GM21576 (cell line): ENCODE measurements around the gene MED27.

ENCODE experiments used
- ATAC-seq: cut with Tn5 transposase; IDR thresholded peaks from one replicate; pipeline ENCODE4 v1.9.1; 2021; ENCODE audit warnings: mild to moderate bottlenecking, moderate library complexity; ENCODE audit not compliant: unreplicated experiment

Gene MED27

DNA sequence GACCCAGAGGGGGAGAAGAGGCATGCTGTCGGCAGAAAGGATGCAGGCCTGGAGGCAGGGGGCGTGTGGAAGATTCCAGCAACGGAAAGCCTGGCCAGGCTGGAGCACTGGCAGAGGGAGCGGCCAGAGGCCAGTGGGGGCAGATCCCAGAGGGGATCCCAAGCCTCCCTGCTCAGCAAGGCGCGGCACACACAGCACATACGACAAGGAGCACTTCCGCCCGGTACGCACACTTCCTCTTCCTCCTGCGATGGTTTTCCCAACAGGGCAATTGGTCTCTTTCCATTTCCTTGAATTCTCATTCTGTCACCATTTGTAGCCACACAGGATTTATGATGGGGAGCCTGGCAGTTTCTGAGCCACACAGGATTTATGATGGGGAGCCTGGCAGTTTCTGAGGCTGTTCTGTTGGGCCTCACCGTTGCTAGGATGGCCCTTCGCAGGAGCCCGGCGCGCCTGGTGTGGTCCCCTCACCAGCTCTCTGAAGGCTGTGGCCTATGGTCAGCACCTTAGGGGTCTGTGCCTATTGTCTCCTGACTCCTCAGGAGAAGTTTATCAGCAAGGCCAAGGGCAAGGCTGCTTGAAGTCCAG, 216.3 kb downstream of the MED27 start:
- ATAC-seq, result no peak

DNA sequence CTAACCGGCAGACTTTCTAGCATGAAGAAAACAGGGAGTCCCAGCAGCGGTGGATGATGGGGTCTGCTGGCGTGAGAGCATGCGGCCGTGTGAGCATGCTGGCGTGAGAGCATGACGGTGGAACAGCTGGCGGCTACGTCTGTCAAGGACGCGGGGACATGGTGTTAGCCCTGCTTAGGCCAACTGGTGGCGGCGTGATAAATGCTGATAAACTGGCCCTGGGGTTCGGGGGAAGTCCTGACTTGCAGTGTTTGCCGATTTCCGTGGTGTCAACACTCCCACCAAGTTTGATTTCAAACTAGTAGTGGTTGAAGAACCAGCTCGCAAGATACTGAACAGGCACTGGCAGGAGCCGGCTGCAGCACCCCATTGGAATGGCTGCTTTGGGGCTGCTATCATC, 217.4 kb downstream of the MED27 start:
- ATAC-seq, result no peak

DNA sequence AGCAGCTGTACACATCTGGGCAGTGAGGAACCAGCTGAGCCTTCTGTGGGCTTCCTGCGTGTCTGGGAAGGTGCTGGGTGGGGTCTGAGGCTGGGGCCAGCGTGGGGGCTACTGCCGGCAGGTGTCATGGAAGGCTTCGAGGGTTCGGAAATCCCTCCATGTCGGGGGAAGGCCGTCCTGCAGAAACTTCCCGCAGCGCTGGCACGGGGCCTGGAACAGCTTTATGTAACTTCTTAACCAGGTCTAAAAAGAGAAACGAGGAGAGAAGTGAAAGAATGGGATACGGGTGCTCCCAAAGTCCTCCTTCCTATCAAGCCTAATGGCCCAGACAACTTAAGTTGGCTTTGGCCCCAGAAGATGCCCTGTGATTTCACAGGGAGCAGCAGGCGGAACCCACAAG, 219.2 kb downstream of the MED27 start:
- no peak for ATAC-seq

DNA sequence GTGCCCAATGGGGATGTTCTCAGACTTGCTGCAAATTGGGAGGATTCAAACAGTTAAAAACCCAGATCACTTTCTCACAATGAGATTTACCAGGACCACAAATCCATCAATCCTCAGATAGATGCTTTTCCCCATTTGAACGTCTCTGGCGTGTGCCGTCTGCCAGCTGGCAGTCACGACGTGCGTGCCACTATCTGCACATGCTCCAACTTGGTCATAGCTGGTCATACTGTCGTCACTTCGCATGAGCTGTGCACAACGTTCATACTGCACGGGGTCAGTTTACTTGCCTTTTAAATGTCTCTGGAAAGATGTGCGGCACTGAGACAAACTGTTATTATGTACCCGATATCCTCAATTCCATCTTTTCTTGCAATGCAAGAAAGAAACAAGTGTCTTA, 221.5 kb downstream of the MED27 start:
- ATAC-seq, result no peak

DNA sequence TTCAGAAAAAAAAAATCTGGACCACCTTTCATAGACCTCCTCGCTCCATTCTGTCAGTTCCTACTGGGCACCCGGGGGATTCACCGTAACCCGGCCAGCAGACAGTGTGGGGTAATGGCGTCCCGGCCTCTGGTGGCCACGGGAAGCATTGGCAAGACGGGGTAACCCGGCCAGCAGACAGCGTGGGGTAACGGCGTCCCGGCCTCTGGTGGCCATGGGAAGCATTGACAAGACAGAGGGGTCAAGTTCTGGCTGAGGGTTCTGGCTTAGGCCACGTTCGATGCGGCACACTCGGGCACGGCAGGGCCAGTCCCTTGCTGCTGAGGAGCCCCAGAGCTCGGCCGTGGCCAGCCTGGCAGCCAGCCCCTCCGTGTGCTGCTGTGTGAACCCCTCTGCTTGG, 223.6 kb downstream of the MED27 start:
- ATAC-seq, result no peak

DNA sequence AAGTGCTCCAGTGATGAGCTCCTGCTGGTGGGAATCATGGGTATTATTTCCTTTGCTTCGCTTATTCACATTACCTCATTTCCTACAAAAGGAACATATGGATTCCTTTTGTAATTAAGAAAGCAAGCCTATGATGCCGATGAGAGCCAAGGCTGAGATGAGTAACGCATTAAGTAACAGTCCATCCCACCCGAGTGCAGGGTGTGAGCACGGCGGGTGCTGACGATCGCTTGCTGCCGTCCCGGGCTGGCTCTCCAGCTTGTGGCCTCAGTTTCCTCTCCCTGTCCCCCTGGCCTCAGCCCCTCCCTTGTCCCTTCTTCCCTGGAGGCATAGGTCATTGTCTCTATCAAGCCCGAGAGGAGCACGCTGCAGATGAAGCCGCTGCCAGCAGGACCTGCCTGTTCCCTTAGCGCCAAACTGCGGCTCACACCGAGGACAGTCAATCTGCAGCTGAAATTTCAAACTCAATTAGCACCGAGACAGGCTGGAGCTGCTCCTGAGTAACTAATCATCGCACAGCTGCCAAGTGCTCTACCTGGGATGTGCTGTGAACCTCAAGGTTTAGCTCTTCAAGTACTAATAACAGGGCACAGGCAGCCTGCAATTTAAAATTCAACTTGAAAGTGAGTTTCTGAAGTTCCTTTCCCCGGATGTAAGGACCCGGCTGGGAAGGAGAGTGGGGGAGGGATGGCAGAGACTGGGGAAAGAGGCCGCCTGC, 224.6 kb downstream of the MED27 start:
- ATAC-seq, result no peak

DNA sequence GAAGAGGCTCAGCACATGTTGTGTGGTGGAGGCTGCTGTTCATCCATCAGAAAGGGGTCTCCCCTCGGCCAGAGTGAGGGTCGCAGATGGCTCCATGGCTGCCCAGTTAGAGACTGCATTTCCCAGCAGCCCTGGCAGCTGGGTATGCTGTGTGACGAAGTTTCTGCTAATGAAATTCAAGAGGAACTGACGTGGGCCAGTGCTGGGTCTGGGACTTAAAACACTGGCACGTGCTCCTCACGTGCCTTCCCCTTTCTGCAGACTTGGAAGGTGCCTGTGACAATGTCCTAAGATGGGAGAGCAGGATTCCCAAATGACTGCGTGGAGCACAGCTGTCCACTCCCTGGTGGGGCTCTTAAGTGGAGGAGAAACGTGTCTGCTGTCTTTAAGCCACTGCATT, 225.3 kb downstream of the MED27 start:
- no peak for ATAC-seq

DNA sequence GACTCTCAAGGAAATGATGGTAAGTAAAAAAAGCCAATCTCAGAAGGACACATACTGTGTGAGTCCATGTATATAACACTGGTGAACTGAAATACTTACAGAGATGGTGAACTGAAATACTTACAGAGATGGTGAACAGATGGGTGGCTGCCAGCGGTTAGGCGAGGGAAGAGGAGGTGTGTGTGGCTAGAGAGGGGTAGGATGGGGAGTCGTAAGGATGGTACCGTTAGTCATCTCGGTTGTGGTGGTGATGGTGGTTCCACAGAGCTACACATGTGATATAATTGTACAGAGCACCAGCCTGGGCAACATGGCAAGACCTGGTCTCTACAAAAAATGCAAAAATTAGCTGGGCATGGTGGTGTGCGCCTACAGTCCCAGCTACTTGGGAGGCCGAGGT, 226.2 kb downstream of the MED27 start:
- ATAC-seq, result no peak

DNA sequence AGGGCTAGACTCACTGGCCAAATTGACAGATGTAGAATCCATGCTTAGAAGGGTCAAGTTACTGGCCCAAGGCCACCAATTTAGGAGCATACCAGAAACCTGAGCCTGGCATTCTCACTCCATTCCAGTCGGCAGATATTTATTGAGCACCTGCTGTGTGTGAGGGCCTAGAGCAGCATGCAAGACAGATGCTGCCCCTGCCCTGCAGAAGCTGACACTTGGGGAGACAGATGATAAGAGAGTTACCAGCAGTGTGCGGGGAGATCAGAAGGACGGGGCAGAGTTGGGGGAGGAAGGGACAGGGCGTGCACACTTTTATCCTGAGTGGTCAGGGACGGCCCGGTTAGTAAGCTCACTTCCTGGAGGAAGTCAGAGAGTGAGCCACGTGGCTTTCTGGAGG, 228.3 kb downstream of the MED27 start:
- no peak for ATAC-seq

DNA sequence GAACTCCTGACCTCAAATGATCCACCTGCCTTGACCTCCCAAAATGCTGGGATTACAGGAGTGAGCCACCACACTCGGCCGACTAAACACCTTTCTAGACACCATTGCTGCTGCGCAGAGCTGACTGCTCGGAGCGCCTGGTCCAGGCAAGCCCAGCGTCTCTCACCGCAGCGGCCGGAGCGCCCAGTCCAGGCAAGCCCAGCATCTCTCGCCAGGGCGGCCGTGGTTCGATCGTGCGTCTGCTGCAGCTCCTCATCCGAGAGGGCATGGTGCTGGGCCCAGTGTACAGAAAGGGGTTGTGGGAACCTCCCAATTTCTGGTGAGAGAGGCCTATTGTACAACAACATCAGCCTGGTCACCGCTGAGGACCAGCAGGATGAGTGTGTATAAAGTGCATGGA, 230.3 kb downstream of the MED27 start:
- no peak for ATAC-seq

DNA sequence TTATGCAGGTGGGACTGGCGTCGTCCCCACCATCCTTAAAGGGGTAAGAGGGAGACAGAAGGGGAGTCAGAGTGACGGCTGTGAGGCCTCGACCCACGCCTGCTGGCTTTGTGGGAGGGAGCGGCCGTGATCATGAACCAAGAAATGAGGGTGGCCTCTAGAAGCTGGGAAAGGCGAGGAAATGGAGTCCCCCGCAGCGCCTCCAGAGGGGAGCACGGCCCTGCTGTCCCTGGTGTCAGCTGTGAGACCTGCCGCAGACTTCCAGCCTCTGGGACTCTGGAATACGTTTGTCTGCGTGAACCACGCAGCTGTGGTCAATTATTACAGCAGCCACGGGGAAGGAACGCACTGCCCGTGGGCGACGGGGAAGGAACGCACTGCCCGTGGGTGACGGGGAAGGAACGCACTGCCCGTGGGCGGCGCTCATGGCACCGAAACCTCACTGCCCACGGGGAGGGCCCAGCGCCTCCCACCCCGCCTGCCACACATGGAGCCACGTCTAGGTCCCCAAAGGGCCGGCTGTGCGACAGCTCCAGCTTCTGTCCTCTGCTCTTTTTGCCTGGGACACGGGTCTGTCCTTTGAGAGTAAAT, 231.0 kb downstream of the MED27 start:
- no peak for ATAC-seq

DNA sequence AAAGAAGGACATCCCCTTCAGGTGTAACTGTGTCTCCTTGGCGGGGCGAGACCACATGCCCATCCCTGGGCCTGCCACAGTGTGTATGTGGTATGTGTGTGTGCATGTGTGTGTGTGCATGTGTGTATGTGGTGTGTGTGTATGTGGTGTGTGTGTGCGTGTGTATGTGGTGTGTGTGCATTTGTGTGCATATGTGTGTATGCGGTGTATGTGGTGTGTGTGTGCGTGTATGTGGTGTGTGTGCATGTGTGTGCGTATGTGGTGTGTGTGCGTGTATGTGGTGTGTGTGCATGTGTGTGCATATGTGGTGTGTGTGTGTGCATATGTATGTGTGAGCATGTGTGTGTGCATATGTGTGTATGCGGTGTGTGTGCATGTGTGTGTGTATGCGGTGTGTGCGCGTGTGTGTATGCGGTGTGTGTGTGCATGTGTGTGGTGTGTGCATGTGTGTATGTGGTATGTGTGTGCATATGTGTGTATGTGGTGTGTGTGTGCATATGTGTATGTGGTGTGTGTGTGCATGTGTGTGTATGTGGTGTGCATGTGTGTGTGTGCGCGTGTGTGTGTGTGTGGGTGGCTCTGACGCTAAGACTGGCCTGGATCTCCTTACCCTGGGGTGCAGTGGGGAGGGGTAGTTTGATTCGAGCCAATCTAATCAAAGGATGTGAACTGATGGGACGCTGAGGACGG, 231.9 kb downstream of the MED27 start:
- no peak for ATAC-seq

DNA sequence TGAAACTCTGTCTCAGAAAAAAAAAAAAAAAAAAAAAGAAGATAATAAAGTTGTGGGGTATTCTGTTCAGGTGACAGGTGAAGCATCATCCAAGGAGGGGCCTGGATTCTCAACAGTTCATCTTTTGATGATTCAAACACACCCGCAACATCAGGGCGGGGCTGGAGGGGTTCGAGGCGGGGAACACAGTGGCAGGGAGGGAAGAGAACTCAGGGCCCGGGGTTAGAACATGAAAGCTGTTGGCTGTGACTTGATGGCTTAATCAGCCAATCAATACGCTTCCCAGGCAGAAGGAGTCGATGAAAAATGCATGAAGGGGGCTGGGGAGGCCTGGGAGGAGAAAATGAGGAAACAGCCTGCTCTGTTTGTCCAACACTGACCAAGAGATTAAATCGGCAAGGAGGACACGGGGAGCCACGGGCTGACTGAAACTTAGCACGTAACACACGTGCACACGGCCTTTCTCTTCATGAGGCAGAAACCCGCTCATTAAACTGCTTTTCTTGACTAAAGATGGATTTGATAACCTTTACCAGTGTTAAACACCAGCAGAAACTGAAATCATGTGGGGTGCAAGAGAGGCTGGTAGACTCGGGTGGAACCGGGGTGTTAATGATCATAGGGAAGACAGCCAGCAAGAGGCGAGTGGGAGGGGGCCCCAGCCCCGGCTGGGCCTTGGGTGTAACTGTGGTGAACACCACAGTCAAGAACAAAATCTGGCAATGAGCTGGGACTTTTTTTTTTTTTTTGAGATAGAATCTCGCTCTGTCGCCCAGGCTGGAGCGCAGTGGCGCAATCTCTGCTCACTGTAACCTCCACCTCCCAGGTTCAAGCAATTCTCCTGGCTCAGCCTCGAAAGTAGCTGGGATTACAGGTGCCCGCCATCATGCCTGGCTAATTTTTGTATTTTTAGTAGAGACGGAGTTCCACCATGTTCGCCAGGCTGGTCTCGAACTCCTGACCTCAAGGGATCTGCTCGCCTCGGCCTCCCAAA, 234.1 kb downstream of the MED27 start:
- no peak for ATAC-seq

DNA sequence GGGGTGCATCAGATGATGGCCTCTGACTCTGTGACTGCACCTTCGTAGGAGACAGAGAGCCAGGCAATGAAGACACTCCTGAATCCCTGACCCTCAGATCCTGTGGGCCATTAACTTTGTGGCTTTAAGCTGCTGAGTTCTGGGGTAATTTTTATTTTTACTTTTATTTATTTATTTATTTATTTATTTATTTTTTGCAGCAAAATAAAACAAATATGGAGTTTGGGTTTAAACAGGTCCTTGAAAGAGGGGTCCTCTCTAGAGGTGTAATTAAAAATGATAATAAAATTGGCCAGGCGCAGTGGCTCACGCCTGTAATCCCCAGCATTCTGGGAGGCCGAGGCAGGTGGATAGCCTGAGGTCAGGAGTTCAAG, 234.9 kb downstream of the MED27 start:
- no peak for ATAC-seq

DNA sequence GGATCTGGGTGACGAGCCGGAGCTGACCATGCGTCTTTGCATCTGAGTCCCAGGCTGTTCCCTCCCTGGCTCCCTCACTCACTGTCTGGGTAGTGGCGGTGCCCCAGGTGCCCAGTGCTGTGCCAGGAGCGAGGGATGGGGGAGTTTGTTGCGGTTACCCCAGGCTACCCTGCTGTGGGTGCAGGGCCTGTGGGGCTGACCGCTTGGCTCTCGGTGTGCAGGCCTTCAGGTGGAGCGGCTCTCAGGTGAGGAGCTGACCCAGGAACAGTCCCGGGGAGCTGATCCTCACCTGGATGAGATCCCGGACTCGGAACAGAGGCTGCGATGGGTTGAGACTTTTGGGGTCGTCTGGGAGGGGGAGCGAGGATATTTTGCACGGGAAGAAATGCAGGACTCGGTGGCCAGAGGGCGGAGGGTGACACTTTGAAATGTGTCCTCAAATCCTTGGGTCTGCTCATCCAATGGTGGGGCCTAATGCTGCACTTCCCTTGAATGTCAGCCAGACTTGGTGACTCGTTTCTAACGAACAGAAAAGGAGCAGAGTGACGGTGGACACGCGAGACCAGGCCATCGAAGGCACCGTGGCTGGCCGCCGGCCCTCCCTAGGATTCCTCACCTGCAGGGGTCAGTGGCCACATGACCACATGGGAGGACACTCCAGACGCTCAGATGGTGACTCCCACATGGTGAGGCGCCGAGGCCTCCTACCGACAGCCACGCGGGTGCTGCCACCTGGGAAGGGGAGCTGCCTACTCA, 235.5 kb downstream of the MED27 start:
- ATAC-seq, result no peak

DNA sequence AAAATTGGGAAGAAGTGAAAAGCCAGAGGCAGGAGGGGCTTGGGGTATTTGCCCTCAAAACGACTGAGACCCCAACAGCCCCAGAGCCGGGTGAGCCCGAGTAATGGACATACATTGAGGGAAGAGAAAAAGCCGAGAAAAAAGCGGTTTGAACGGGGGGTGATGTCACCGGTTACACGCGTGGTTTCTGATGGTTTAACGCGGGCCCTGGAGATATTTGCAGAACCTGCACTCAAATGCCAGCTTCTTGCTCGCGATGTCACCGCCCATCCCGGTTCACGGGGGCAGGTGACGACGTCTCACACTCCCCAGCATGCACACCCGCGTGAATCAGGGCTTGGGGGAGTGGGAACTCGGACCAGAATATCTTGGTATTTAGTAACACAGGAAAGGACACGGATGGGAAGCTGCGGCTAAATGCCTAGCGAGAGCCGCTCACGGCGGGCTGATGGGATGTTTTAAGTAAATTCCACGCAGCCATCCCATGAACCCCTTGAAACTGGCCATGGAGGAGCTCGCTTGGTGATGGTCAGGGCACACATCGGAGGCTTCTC, 237.8 kb downstream of the MED27 start:
- ATAC-seq, result no peak

DNA sequence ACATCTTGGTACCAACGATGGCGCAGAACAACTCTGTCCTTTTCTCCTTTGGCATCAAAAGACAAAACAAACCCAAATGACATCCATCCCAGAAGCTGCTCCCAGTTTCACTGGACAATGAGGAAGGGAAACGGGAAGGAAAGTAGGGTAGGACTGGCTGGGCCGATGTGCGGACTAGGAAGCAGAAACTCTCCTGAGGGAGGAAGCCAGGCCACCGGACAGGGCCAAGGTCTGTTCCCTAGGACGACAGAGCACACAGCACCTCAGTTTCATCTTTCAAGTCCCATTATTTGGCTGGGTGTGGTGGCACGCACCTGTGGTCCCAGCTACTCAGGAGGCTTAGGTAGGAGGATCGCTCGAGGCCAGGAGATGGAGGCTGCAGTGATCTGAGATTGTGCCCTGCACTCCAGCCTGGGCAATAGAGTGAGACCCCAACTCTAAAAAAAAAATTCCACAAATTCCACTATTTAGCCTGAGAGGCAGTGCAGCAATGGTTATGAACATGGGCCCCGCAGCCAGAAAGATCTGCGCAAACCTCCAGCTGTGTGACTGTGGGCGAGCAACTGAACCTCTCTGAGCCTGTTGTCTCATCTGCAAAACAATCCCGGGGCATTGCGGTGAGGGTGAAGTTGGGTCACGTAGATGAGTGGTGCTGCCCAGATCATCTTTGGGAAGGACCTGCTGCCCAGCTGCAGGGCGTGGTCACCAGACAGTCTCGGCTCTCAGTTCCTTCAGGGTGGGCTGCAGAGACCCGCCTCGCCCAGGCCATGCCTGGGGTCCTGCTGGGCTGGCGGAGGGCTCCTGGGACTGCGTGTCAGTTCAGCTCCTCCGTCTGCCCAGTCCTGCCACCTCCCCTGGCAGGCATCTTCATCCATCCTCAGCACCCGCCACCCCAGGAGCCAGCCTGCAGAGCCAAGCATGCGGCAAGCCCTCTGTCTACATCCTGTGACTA, 238.6 kb downstream of the MED27 start:
- ATAC-seq, result no peak

DNA sequence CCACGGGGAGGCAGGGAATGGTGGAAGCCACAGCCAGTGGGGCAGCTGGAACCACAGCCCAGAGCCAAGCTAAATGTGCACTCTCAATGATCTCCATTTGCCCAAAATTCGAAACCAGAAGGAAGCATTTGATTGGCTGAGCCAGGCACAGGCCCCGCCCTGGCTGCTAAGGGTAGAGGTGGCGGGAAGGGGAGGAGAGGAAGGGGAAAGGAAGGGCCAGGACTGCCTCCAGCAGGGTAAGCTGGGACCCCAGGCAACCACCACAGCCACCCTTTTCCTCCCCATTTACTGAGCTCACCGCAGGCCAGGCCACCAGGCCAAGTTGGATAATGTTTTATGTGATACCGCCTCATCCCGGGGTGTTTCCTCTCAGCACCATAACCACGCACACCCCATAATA, 239.4 kb downstream of the MED27 start:
- ATAC-seq, result no peak
